ENCODE results near the gene WDR93. TPM values are rescaled to one million over a fixed set of nuclear protein-coding genes. Genes with fewer than 3 reads are reported as not detected.
"Not testable (repeated sequence)": the region's sequence is repeated elsewhere in the genome, so short reads cannot be mapped to it uniquely, and the experiment has no call there.

The WDR93 gene
- total RNA-seq, 1 donor = 0.09 TPM

GRCh38 chr15:89777782-89778380, 87.3 kb downstream of the WDR93 start:
- TF ChIP-seq CTCF (IDR thresholded peaks at IDR 0.05; ENCODE audit: insufficient read depth, low read length) = no peak
- no peak for DNase-seq (ENCODE audit: low read depth)
- H3K4me3 ChIP-seq (ENCODE audit: low read depth, low read length) = no peak overlapping the region

- TF ChIP-seq CTCF (IDR thresholded peaks at IDR 0.05; ENCODE audit: insufficient read depth, low read length) = no peak
- no peak for DNase-seq (ENCODE audit: low read depth)
- no peak overlapping the region for H3K4me3 ChIP-seq (ENCODE audit: low read depth, low read length)
Observed at GRCh38 chr15:89778861-89779260, 88.2 kb downstream of the WDR93 start.

DNA sequence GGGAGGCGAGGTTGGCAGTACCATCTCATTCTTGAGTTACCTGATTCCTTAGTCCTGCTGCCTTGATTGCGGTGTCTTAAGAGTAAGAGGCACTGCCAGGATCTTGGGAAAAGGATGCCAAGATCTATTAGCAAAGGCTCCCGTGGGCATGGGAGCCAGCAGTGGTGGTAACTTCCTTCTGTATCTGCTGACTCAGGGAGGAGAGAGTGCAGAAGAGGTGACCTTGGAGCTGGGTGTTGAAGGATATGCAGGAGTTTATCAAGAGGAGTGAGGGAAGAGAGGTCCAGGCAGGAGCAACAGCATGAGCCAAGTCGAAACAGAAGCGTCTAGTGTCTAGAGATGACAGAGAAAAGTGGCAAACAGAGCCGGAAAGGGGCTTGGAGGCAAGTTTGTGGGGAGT, 90.0 kb downstream of the WDR93 start:
- H3K4me3 ChIP-seq (ENCODE audit: low read depth, low read length) = no peak overlapping the region
- DNase-seq (ENCODE audit: low read depth) = no peak
- no peak for TF ChIP-seq CTCF (IDR thresholded peaks at IDR 0.05; ENCODE audit: insufficient read depth, low read length)

DNA sequence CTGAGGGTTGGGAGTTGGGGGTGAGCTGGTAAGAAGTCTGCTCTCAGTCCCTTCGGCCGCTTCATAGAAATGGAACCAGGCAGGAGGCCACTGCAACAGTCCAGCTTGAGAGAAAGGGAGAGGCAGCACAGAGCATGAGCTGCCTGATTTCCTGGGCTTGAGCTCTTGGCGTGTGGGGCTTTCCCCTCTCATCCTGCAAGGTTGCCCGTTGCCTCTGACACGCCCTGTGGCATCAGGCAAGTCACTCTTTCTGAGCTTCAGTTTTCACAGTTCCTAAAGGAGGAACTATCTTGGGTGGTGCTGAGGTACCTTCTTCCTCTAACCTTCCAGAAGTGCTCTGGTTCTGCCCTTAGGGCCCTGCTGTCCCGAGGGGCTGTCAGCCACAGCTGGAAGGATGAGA, 90.4 kb downstream of the WDR93 start:
- H3K4me3 ChIP-seq (ENCODE audit: low read depth, low read length) = no peak overlapping the region
- DNase-seq (ENCODE audit: low read depth) = no peak
- no peak for TF ChIP-seq CTCF (IDR thresholded peaks at IDR 0.05; ENCODE audit: insufficient read depth, low read length)

GRCh38 chr15:89781891-89782618, 91.4 kb downstream of the WDR93 start:
- peak; percentile 71 for DNase-seq (ENCODE audit: low read depth)
- no peak overlapping the region for H3K4me3 ChIP-seq (ENCODE audit: low read depth, low read length)
- TF ChIP-seq CTCF (IDR thresholded peaks at IDR 0.05; ENCODE audit: insufficient read depth, low read length) = no peak

DNA sequence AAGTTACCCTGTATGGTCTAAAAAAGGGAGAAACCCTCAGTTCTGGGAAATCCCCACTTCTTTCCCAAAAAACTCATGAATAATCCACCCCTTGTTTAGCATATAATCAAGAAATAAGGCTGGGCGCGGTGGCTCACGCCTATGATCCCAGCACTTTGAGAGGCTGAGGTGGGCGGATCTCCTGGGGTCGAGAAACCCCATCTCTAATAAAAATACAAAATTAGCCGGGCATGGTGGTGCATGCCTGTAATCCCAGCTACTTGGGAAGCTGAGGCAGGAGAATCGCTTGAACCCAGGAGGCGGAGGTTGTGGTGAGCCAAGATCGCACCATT, 92.0 kb downstream of the WDR93 start:
- H3K4me3 ChIP-seq (ENCODE audit: low read depth, low read length); DNase-seq (ENCODE audit: low read depth): not testable (repeated sequence)

GRCh38 chr15:89783111-89783860, 92.7 kb downstream of the WDR93 start:
- no peak for TF ChIP-seq CTCF (IDR thresholded peaks at IDR 0.05; ENCODE audit: insufficient read depth, low read length)
- H3K4me3 ChIP-seq (ENCODE audit: low read depth, low read length) = no peak overlapping the region
- DNase-seq (ENCODE audit: low read depth) = peak; percentile 98
